K562 (cell line): Measurements from ENCODE around the gene HOXC10. TPM values are rescaled to one million over a fixed set of nuclear protein-coding genes. Genes with fewer than 3 reads are reported as not detected.

Experiments
- BCOR ChIP-seq: fragments of 450-650 bp; IDR thresholded peaks from 2 replicates; pipeline ENCODE4 v1.6.1; 2016
- FIP1L1 ChIP-seq: fragments of 200-400 bp; formaldehyde crosslinking; IDR thresholded peaks from 2 replicates; pipeline ENCODE4 v1.6.1; 2018; ENCODE audit warnings: mild to moderate bottlenecking, low read depth, low read length; ENCODE audit not compliant: poor library complexity, severe bottlenecking
- FOXJ3 ChIP-seq: sonication (generic); formaldehyde crosslinking; IDR thresholded peaks from 2 replicates; pipeline ENCODE4 v1.4.0; 2020; ENCODE audit warnings: mild to moderate bottlenecking, missing genetic modification reagents
- HDGF ChIP-seq: fragments of 450-650 bp; IDR thresholded peaks from 2 replicates; pipeline ENCODE4 v1.6.1; 2016
- HNRNPLL ChIP-seq: fragments of 200-400 bp; formaldehyde crosslinking; IDR thresholded peaks from 2 replicates; pipeline ENCODE4 v1.6.1; 2017; ENCODE audit warnings: low read length, low read depth, mild to moderate bottlenecking; ENCODE audit not compliant: poor library complexity, severe bottlenecking
- MAFK ChIP-seq: IDR thresholded peaks from 2 replicates; pipeline ENCODE4 v1.6.1; 2011; ENCODE audit warnings: low read length, improper control_type of control experiment
- MECOM ChIP-seq: fragments of 250-450 bp; sonication (Bioruptor Pico); IDR thresholded peaks from 2 replicates; pipeline ENCODE4 v1.8.0; 2022; ENCODE audit warnings: inconsistent platforms
- NR2C2 ChIP-seq, 2 experiments: fragments of 200-800 bp in 1 of 2; sonication (Bioruptor generic) in 1 of 2; sonication (generic) in 1 of 2; formaldehyde crosslinking in 1 of 2; IDR thresholded peaks; 2 replicates each; pipeline versions ENCODE4 v1.6.1 to v1.8.0; 2016 to 2022; ENCODE audit warnings: mild to moderate bottlenecking in 1 of 2, missing compliant biosample characterization in 1 of 2, missing genetic modification characterization in 1 of 2, missing genetic modification reagents in 1 of 2
- SIX5 ChIP-seq, 2 experiments: IDR thresholded peaks; 2 replicates each; pipeline ENCODE4 v1.6.1; 2011; ENCODE audit warnings: low read length in 2 of 2, borderline replicate concordance in 1 of 2, low read depth in 1 of 2, mild to moderate bottlenecking in 1 of 2, moderate library complexity in 1 of 2; ENCODE audit not compliant: insufficient read depth in 1 of 2
- TAF1 ChIP-seq: IDR thresholded peaks from 2 replicates; pipeline ENCODE4 v1.6.1; 2011; ENCODE audit warnings: mild to moderate bottlenecking, low read length, moderate library complexity; ENCODE audit not compliant: insufficient read depth, control insufficient read depth, severe bottlenecking; ENCODE audit errors: extremely low read depth
- TEAD1 ChIP-seq, 2 experiments: fragments of 450-650 bp in 1 of 2; sonication (generic) in 1 of 2; formaldehyde crosslinking; IDR thresholded peaks; 2 replicates each; pipeline versions ENCODE4 v1.4.0 to v1.8.0; 2020 to 2022; ENCODE audit warnings: mild to moderate bottlenecking in 2 of 2, missing genetic modification reagents in 1 of 2
- TGIF2 ChIP-seq: sonication (generic); formaldehyde crosslinking; IDR thresholded peaks from 2 replicates; pipeline ENCODE4 v1.8.1; 2022; ENCODE audit warnings: mild to moderate bottlenecking, missing genetic modification reagents, moderate library complexity
- THRAP3 ChIP-seq: fragments of 450-650 bp; IDR thresholded peaks from 2 replicates; pipeline ENCODE4 v1.6.1; 2016; ENCODE audit warnings: mild to moderate bottlenecking, inconsistent platforms, borderline replicate concordance
- XRCC5 ChIP-seq: fragments of 200-400 bp; formaldehyde crosslinking; IDR thresholded peaks from 2 replicates; pipeline ENCODE4 v1.6.1; 2017; ENCODE audit warnings: low read depth, mild to moderate bottlenecking, low read length
- ZNF586 ChIP-seq: fragments of 450-650 bp; formaldehyde crosslinking; conservative IDR thresholded peaks from 2 replicates; pipeline ENCODE4 v1.4.0; 2020; ENCODE audit warnings: mild to moderate bottlenecking, moderate library complexity
- ZNF785 ChIP-seq: fragments of 250-450 bp; sonication (Bioruptor Pico); IDR thresholded peaks from 2 replicates; pipeline ENCODE4 v1.4.0; 2020; ENCODE audit warnings: mild to moderate bottlenecking
- polyA plus RNA-seq, 8 experiments: library from polyadenylated mRNA; depleted of rRNA in 4 of 8; stranded (reverse) in 5 of 8; unstranded in 3 of 8; fragments of >200 nt; fragmentation: Nextera tagmentation in 2 of 8; fragmentation: Illumina TruSeq in 1 of 8; extraction: Ambion mirVana in 2 of 8; extraction: Trizol in 1 of 8; gene quantifications; 2 replicates each; pipeline versions ENCODE4 v1.2.1 to v1.2.3, GENCODE V29; 2011 to 2014; ENCODE audit warnings: inconsistent platforms in 1 of 8, missing spikeins in 1 of 8
- total RNA-seq, 7 experiments: library from RNA; depleted of rRNA in 6 of 7; stranded (reverse); fragments of >200 nt in 6 of 7; fragmentation: Illumina TruSeq in 2 of 7; extraction: Trizol in 2 of 7; gene quantifications; 2 replicates each; pipeline versions ENCODE4 v1.2.1 to v1.2.3, GENCODE V29; 2011 to 2021; ENCODE audit warnings: low replicate concordance in 1 of 7
- TF ChIP-seq, protein P1 (sequence below): fragments of 450-650 bp; conservative IDR thresholded peaks from 2 replicates; pipeline ENCODE4 v1.6.1; 2016; ENCODE audit warnings: missing genetic modification characterization, low read depth, mild to moderate bottlenecking, missing compliant biosample characterization, moderate library complexity
- TF ChIP-seq, protein P2 (sequence below): fragments of 450-650 bp; formaldehyde crosslinking; conservative IDR thresholded peaks from 2 replicates; pipeline ENCODE4 v1.4.0; 2022; ENCODE audit warnings: mild to moderate bottlenecking, missing genetic modification characterization
- TF ChIP-seq, protein P3 (sequence below): sonication (generic); formaldehyde crosslinking; IDR thresholded peaks from 2 replicates; pipeline ENCODE4 v1.8.0; 2022; ENCODE audit warnings: mild to moderate bottlenecking, low read depth, missing genetic modification reagents
- TF ChIP-seq, protein P4 (sequence below): fragments of 250-450 bp; sonication (Bioruptor Pico); IDR thresholded peaks from 2 replicates; pipeline ENCODE4 v1.5.1; 2021; ENCODE audit warnings: mild to moderate bottlenecking
- TF ChIP-seq, protein P5 (sequence below): fragments of 250-450 bp; sonication (Bioruptor Pico); IDR thresholded peaks from 2 replicates; pipeline ENCODE4 v1.8.0; 2021; ENCODE audit warnings: mild to moderate bottlenecking, moderate library complexity

HOXC10 gene
- total and polyA plus RNA-seq, 9 of the 15 experiments (the other 6 are each of a cell fraction or from before 2014, with no cell fraction given), result 0.13 to 0.77 (median 0.35) TPM; not detected in 2

DNA sequence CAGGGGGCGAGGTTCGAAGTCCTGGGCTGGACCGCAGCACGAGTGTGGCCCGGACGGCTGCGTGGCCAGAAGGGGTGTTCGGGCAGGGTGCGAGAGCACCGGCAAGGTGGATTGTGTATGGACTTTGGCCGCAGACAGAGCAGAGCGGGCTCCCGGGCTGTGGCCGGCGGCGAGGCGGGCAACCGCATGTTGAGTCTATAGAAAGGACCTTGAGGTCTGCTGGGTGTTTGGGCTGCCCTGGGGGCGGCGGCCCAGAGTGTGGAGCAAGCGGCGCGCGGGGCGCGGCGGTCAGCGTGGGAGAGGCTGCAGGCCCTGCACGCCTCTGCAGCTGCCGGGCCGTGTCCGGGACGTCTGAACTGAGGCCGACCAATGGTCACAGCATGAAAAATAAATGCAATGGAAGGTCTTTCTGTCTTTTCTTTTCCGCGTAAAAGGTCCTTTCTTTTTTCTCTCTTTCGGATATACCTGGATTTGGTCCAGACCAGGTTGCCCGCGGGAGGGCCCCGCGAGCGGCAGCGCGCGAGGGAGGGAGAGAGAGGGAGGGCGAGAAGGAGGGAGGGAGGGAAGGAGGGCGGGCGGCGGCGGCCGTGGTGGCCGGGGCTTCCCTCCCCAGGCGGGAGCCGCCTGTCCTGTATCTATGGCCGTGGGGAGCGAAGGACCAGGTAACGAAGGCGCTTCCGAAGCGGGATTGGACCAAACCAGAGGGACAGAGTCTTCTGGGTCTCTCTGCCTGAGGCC lies 9.5 kb downstream of the HOXC10 start (continued):
- TF ChIP-seq, protein P1, sequence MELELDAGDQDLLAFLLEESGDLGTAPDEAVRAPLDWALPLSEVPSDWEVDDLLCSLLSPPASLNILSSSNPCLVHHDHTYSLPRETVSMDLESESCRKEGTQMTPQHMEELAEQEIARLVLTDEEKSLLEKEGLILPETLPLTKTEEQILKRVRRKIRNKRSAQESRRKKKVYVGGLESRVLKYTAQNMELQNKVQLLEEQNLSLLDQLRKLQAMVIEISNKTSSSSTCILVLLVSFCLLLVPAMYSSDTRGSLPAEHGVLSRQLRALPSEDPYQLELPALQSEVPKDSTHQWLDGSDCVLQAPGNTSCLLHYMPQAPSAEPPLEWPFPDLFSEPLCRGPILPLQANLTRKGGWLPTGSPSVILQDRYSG, result no peak
- TF ChIP-seq, protein P2, sequence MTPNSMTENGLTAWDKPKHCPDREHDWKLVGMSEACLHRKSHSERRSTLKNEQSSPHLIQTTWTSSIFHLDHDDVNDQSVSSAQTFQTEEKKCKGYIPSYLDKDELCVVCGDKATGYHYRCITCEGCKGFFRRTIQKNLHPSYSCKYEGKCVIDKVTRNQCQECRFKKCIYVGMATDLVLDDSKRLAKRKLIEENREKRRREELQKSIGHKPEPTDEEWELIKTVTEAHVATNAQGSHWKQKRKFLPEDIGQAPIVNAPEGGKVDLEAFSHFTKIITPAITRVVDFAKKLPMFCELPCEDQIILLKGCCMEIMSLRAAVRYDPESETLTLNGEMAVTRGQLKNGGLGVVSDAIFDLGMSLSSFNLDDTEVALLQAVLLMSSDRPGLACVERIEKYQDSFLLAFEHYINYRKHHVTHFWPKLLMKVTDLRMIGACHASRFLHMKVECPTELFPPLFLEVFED (CRISPR knock-in tag), result no peak
- TF ChIP-seq HNRNPLL (no peak), THRAP3 (no peak), ZNF785 (CRISPR knock-in tag) (no peak), NR2C2 (CRISPR knock-in tag; IDR thresholded peaks at IDR 0.05) (no peak), NR2C2 (tag; IDR thresholded peaks at IDR 0.05) (no peak), MECOM (CRISPR knock-in tag) (no peak), BCOR (peak; percentile 41; the same call in 1 of the 2 replicates), MAFK (no peak), FIP1L1 (peak; percentile 73), FOXJ3 (CRISPR knock-in tag) (no peak), XRCC5 (no peak), TAF1 (no peak), TEAD1 (CRISPR knock-in tag; IDR thresholded peaks at IDR 0.05) (no peak), TGIF2 (CRISPR knock-in tag) (no peak), SIX5 (IDR thresholded peaks at IDR 0.05; ENCODE audit: borderline replicate concordance in 1 of 2, insufficient read depth in 1 of 2, low read depth in 1 of 2, low read length in 2 of 2) (no peak), HDGF (no peak), ZNF586 (CRISPR knock-in tag) (no peak)
- TF ChIP-seq, protein P3, sequence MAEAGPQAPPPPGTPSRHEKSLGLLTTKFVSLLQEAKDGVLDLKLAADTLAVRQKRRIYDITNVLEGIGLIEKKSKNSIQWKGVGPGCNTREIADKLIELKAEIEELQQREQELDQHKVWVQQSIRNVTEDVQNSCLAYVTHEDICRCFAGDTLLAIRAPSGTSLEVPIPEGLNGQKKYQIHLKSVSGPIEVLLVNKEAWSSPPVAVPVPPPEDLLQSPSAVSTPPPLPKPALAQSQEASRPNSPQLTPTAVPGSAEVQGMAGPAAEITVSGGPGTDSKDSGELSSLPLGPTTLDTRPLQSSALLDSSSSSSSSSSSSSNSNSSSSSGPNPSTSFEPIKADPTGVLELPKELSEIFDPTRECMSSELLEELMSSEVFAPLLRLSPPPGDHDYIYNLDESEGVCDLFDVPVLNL, result no peak
- TF ChIP-seq, protein P4, sequence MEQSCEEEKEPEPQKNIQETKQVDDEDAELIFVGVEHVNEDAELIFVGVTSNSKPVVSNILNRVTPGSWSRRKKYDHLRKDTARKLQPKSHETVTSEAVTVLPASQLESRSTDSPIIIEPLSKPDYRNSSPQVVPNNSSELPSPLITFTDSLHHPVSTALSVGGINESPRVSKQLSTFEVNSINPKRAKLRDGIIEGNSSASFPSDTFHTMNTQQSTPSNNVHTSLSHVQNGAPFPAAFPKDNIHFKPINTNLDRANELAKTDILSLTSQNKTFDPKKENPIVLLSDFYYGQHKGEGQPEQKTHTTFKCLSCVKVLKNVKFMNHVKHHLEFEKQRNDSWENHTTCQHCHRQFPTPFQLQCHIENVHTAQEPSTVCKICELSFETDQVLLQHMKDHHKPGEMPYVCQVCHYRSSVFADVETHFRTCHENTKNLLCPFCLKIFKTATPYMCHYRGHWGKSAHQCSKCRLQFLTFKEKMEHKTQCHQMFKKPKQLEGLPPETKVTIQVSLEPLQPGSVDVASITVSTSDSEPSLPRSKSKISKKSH (CRISPR knock-in tag), result no peak
- TF ChIP-seq, protein P5, sequence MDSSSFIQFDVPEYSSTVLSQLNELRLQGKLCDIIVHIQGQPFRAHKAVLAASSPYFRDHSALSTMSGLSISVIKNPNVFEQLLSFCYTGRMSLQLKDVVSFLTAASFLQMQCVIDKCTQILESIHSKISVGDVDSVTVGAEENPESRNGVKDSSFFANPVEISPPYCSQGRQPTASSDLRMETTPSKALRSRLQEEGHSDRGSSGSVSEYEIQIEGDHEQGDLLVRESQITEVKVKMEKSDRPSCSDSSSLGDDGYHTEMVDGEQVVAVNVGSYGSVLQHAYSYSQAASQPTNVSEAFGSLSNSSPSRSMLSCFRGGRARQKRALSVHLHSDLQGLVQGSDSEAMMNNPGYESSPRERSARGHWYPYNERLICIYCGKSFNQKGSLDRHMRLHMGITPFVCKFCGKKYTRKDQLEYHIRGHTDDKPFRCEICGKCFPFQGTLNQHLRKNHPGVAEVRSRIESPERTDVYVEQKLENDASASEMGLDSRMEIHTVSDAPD (CRISPR knock-in tag), result no peak
